Hindlimb muscle (tissue), 1 donor: Measurements from ENCODE around the gene DEFB110. TPM values are rescaled to one million over a fixed set of nuclear protein-coding genes. Genes with fewer than 3 reads are reported as not detected.

Experiments used
- polyA plus RNA-seq: library from polyadenylated mRNA; unstranded; fragments of 120-200 nt; gene quantifications from one replicate; pipeline ENCODE4 v1.2.1, GENCODE V29; 2013; ENCODE audit not compliant: insufficient read length

DEFB110 gene
- polyA plus RNA-seq, 1 donor: not detected

Other genes with a start within 250 kb of the DEFB110 start
- not detected for gene PGK2, start 234.7 kb downstream of the DEFB110 start, polyA plus RNA-seq
- not detected for gene CRISP1, start 155.5 kb downstream of the DEFB110 start, polyA plus RNA-seq
- not detected for gene DEFB114, start 57.8 kb downstream of the DEFB110 start, polyA plus RNA-seq
- not detected for gene DEFB113, start 52.4 kb downstream of the DEFB110 start, polyA plus RNA-seq
- not detected for gene DEFB112, start 27.9 kb upstream of the DEFB110 start, polyA plus RNA-seq